Osteocyte (in vitro differentiated cells): Measurements from ENCODE around the gene CMIP. TPM values are rescaled to one million over a fixed set of nuclear protein-coding genes. Genes with fewer than 3 reads are reported as not detected.
A peak's percentile ranks its signal among the peaks of the same experiment; 100 is the strongest.

ENCODE experiments used
- DNase-seq: peaks from one replicate; pipeline ENCODE4 v3.0.0; 2021; ENCODE audit warnings: mixed read lengths; ENCODE audit not compliant: unreplicated experiment; ENCODE audit errors: extremely low spot score
- H3K27ac Mint-ChIP-seq: one replicate; pipeline ENCODE4 v1.8.0; 2021; ENCODE audit warnings: mild to moderate bottlenecking, mixed read lengths; ENCODE audit not compliant: unreplicated experiment
- H3K27me3 Mint-ChIP-seq: one replicate; pipeline ENCODE4 v1.8.0; 2021; ENCODE audit warnings: mixed read lengths; ENCODE audit not compliant: unreplicated experiment
- H3K36me3 Mint-ChIP-seq: one replicate; pipeline ENCODE4 v1.8.0; 2021; ENCODE audit warnings: mixed read lengths; ENCODE audit not compliant: unreplicated experiment
- H3K4me1 Mint-ChIP-seq: one replicate; pipeline ENCODE4 v1.8.0; 2021; ENCODE audit warnings: mixed read lengths; ENCODE audit not compliant: unreplicated experiment
- H3K4me3 Mint-ChIP-seq: one replicate; pipeline ENCODE4 v1.8.0; 2021; ENCODE audit warnings: mild to moderate bottlenecking, moderate library complexity, mixed read lengths; ENCODE audit not compliant: unreplicated experiment
- H3K9me3 Mint-ChIP-seq: one replicate; pipeline ENCODE4 v1.8.0; 2021; ENCODE audit warnings: mixed read lengths; ENCODE audit not compliant: unreplicated experiment
- CTCF ChIP-seq: fragments of 200-600 bp; sonication (generic); IDR thresholded peaks from 2 replicates; pipeline ENCODE4 v1.5.0; 2021; ENCODE audit warnings: antibody characterized with exemption, mild to moderate bottlenecking, moderate library complexity
- total RNA-seq: library from RNA; stranded (reverse); gene quantifications from 2 replicates; pipeline ENCODE4 v1.2.1, GENCODE V29; 2021

Gene CMIP
- total RNA-seq, 1 donor from 2014 or later: 38.0 TPM

- Mint-ChIP-seq H3K36me3 (peaks cover 8% of the 10 kb centered on the region), H3K27ac (no peak overlapping the region), H3K4me1 (peaks cover 20% of the 10 kb centered on the region), H3K27me3 (no peaks in the 10 kb centered on the region), H3K4me3 (no peak overlapping the region), H3K9me3 (no peaks in the 10 kb centered on the region)
- no peak for DNase-seq
- no peak for TF ChIP-seq CTCF
Observed at GRCh38 chr16:81615411-81615810, 170.8 kb downstream of the CMIP start.

GRCh38 chr16:81615833-81616232 is 171.2 kb downstream of the CMIP start:
- H3K36me3 Mint-ChIP-seq: peaks cover 8% of the 10 kb centered on the region

DNA sequence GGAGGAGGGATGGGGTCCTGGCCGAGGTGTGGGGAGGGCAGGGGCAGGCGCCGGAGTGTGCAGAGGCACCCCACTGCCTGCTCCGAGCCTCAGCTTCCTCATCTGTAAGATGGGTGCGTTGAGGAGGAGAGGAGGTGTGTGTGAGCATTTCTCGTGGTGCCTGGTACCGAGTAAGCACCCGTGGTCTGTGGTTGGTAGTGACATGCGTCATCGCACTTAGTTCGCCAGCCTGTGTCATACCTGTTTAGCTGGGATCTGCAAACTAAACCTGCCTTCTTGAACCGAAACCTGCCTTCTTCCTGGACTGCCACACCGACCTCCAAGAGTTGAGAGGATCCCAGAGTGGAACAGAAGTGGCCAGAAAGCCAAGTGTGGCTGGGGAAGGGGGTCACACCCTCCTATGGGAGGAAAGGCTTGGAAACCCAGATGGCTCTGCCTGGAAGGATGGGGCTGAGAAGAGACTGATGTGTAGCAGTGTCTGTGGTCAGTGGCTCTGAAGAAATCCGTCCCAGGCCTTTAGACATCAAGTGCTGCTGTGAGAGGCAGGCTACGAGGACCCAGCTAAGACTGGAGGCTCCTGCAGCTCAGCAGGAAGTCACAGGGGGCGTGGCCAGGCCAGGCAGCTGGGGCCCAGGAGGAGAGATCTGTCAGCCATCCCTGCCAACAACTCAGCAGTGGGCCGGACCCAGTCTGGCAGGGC is 171.9 kb downstream of the CMIP start:
- Mint-ChIP-seq H3K9me3 (no peaks in the 10 kb centered on the region), H3K36me3 (peaks cover 8% of the 10 kb centered on the region), H3K4me1 (peaks cover 28% of the 10 kb centered on the region), H3K27me3 (no peaks in the 10 kb centered on the region), H3K27ac (peak overlapping the region; percentile 71), H3K4me3 (no peak overlapping the region)
- no peak for TF ChIP-seq CTCF
- DNase-seq: peak; percentile 90

More at GRCh38 chr16:81615833-81616232, 171.2 kb downstream of the CMIP start:
- H3K4me3 Mint-ChIP-seq: no peak overlapping the region
- DNase-seq: no peak
- no peaks in the 10 kb centered on the region for H3K9me3 Mint-ChIP-seq
- no peaks in the 10 kb centered on the region for H3K27me3 Mint-ChIP-seq
- no peak for TF ChIP-seq CTCF
- H3K27ac Mint-ChIP-seq: no peak overlapping the region
- H3K4me1 Mint-ChIP-seq: peaks cover 22% of the 10 kb centered on the region

DNA sequence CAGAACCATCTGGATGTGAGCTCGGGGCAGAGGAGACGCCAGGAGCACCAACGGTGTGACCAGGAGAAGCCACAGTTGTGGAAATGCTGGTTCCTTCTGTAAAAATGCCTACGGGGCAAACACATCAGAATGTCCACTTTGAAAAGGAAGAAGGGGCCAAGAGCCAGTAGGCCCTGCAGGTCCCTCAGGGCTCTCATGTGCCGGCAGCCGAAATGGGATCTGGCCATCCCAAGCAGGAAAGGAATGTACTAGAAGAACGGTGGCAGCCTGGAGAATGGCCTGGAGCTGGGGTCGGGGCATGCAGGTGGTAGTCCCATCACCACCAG is 172.4 kb downstream of the CMIP start:
- TF ChIP-seq CTCF: no peak
- no peaks in the 10 kb centered on the region for H3K27me3 Mint-ChIP-seq
- peak overlapping the region; percentile 71 for H3K27ac Mint-ChIP-seq
- no peak overlapping the region for H3K4me3 Mint-ChIP-seq
- H3K9me3 Mint-ChIP-seq: no peaks in the 10 kb centered on the region
- peaks cover 8% of the 10 kb centered on the region for H3K36me3 Mint-ChIP-seq
- DNase-seq: no peak
- H3K4me1 Mint-ChIP-seq: peaks cover 30% of the 10 kb centered on the region

DNA sequence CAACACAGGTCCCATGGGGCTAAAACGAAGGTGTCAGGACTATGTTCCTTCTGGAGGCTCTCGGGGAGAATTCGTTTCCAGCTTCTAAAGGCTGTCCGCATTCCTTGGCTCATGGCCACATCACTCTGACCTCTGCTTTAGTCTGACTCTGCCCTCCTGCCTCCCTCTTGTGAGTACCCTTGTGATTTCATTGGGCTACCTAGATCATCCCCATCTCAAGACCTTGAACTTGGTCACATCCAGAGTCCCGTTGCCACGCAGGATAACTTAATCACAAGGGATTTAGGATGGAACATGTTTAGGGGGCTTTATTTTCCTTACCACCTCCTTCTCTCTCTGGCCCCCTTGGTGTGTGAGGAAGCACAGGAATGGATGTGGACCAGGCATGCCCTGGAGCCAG is 173.6 kb downstream of the CMIP start:
- no peak overlapping the region for H3K4me3 Mint-ChIP-seq
- no peak overlapping the region for H3K27ac Mint-ChIP-seq
- peaks cover 8% of the 10 kb centered on the region for H3K36me3 Mint-ChIP-seq
- no peaks in the 10 kb centered on the region for H3K9me3 Mint-ChIP-seq
- H3K4me1 Mint-ChIP-seq: peaks cover 30% of the 10 kb centered on the region
- no peak for DNase-seq
- no peaks in the 10 kb centered on the region for H3K27me3 Mint-ChIP-seq
- no peak for TF ChIP-seq CTCF
